MM.1S (cell line): Measurements from ENCODE around the gene AQP5.

Experiments
- DNase-seq: peaks from one replicate; pipeline ENCODE4 v3.0.0-alpha.2; 2015
- H2AFZ ChIP-seq: fragments of 300-600 bp; sonication (generic); 2 replicates; pipeline ENCODE4 v1.6.0; 2016; ENCODE audit warnings: antibody characterized with exemption, low read length
- H3F3A ChIP-seq: fragments of 300-600 bp; sonication (generic); 2 replicates; pipeline ENCODE4 v1.6.1; 2016; ENCODE audit warnings: mild to moderate bottlenecking, antibody characterized with exemption, low read length, moderate library complexity, mixed read lengths; ENCODE audit not compliant: insufficient read depth
- H3K27ac ChIP-seq: fragments of 300-600 bp; sonication (generic); 2 replicates; pipeline ENCODE4 v1.5.1; 2016; ENCODE audit warnings: mild to moderate bottlenecking, low read length
- H3K27me3 ChIP-seq: fragments of 300-600 bp; sonication (generic); replicated peaks from 2 replicates; pipeline ENCODE4 v1.6.0; 2016; ENCODE audit warnings: low read length; ENCODE audit not compliant: insufficient read depth
- H3K36me3 ChIP-seq: fragments of 300-600 bp; sonication (generic); replicated peaks from 2 replicates; pipeline ENCODE4 v1.6.1; 2016; ENCODE audit warnings: mild to moderate bottlenecking, low read length, mixed read lengths; ENCODE audit not compliant: insufficient read depth
- H3K4me1 ChIP-seq: fragments of 300-600 bp; sonication (generic); 2 replicates; pipeline ENCODE4 v1.6.1; 2016; ENCODE audit warnings: low read length, mixed read lengths
- H3K4me2 ChIP-seq: fragments of 300-600 bp; sonication (generic); 2 replicates; pipeline ENCODE4 v1.6.0; 2016; ENCODE audit warnings: low read depth, low read length
- H3K4me3 ChIP-seq: fragments of 300-600 bp; sonication (generic); 2 replicates; pipeline ENCODE4 v1.5.1; 2016; ENCODE audit warnings: low read length, mixed read lengths
- H3K79me2 ChIP-seq: fragments of 300-600 bp; sonication (generic); 2 replicates; pipeline ENCODE4 v1.6.1; 2016; ENCODE audit warnings: mixed run types, low read length, mixed read lengths
- H3K9ac ChIP-seq: fragments of 300-600 bp; sonication (generic); 2 replicates; pipeline ENCODE4 v1.6.1; 2016; ENCODE audit warnings: low read length, mixed read lengths
- H3K9me2 ChIP-seq: fragments of 300-600 bp; sonication (generic); replicated peaks from 2 replicates; pipeline ENCODE4 v1.6.1; 2016; ENCODE audit warnings: mild to moderate bottlenecking, low read length, mixed read lengths; ENCODE audit not compliant: insufficient read depth
- H3K9me3 ChIP-seq: fragments of 300-600 bp; sonication (generic); replicated peaks from 2 replicates; pipeline ENCODE4 v1.6.1; 2016; ENCODE audit warnings: mild to moderate bottlenecking, low read length, mixed read lengths; ENCODE audit not compliant: insufficient read depth
- H4K20me1 ChIP-seq: fragments of 300-600 bp; sonication (generic); 2 replicates; pipeline ENCODE4 v1.6.1; 2016; ENCODE audit warnings: mild to moderate bottlenecking, low read length, moderate library complexity, mixed read lengths; ENCODE audit not compliant: insufficient read depth
- EZH2 ChIP-seq: fragments of 300-600 bp; sonication (generic); optimal IDR thresholded peaks from 2 replicates; pipeline ENCODE3; 2017; ENCODE audit warnings: low read depth, mild to moderate bottlenecking, antibody characterized with exemption, low read length, mixed read lengths
- EZH2phosphoT487 ChIP-seq: fragments of 300-600 bp; sonication (generic); IDR thresholded peaks from 2 replicates; pipeline ENCODE4 v1.6.1; 2018; ENCODE audit warnings: antibody characterized with exemption, low read length
- TF ChIP-seq, protein P1 (sequence below): fragments of 300-600 bp; sonication (generic); IDR thresholded peaks from 2 replicates; pipeline ENCODE4 v1.5.1; 2016; ENCODE audit warnings: antibody characterized with exemption, low read length, mixed read lengths

AQP5 gene

DNA sequence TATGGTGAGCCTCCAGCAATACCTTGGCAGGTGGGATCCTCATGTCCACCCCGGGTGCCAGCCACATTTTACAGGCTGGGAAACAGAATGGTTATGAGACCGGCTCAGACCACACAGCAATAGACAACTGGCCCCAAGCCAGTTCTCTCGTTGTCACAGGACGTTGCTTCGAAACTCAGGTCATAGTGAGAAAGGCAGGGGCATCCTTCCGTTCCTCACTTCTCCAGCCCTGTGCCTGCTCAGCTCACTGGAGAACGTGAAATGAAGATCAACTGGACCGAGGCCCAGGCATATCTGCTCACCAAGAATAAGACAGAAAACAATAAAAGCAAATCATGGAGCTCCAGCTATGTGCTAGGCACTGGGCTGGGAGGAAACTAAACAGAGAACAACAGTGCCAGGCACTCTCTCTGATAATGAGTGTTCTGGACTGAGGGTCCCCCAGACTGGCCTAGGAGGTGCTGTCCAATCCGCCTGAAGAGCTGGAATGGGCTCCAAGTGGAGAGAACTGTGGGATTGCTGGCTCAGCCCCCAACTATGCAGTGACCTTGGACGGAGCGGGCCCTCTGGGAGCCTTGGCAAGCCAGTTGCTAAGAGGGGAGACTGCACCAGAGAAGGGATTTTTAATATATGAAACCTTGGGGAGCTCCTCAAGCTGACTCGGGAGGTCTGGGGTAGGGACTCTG, 39.2 kb upstream of the AQP5 start:
- no peaks in the 10 kb centered on the region for H3F3A ChIP-seq
- no peaks in the 10 kb centered on the region for H3K36me3 ChIP-seq
- 0 out of 2 replicates have a peak overlapping the region, but pooled peaks have one; percentile 42 for H2AFZ ChIP-seq
- H3K9me3 ChIP-seq: no peaks in the 10 kb centered on the region
- H3K27me3 ChIP-seq: no peaks in the 10 kb centered on the region
- no peak overlapping the region for H3K4me3 ChIP-seq
- no peaks in the 10 kb centered on the region for H4K20me1 ChIP-seq
- TF ChIP-seq EZH2: no peak
- TF ChIP-seq EZH2phosphoT487: no peak
- TF ChIP-seq, protein P1, sequence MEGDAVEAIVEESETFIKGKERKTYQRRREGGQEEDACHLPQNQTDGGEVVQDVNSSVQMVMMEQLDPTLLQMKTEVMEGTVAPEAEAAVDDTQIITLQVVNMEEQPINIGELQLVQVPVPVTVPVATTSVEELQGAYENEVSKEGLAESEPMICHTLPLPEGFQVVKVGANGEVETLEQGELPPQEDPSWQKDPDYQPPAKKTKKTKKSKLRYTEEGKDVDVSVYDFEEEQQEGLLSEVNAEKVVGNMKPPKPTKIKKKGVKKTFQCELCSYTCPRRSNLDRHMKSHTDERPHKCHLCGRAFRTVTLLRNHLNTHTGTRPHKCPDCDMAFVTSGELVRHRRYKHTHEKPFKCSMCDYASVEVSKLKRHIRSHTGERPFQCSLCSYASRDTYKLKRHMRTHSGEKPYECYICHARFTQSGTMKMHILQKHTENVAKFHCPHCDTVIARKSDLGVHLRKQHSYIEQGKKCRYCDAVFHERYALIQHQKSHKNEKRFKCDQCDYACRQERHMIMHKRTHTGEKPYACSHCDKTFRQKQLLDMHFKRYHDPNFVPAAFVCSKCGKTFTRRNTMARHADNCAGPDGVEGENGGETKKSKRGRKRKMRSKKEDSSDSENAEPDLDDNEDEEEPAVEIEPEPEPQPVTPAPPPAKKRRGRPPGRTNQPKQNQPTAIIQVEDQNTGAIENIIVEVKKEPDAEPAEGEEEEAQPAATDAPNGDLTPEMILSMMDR: no peak
- H3K27ac ChIP-seq: no peak overlapping the region
- no peak for DNase-seq
- H3K9me2 ChIP-seq: no peaks in the 10 kb centered on the region
- no peaks in the 10 kb centered on the region for H3K4me1 ChIP-seq
- H3K79me2 ChIP-seq: no peaks in the 10 kb centered on the region
- no peak overlapping the region for H3K9ac ChIP-seq
- H3K4me2 ChIP-seq: no peak overlapping the region

DNA sequence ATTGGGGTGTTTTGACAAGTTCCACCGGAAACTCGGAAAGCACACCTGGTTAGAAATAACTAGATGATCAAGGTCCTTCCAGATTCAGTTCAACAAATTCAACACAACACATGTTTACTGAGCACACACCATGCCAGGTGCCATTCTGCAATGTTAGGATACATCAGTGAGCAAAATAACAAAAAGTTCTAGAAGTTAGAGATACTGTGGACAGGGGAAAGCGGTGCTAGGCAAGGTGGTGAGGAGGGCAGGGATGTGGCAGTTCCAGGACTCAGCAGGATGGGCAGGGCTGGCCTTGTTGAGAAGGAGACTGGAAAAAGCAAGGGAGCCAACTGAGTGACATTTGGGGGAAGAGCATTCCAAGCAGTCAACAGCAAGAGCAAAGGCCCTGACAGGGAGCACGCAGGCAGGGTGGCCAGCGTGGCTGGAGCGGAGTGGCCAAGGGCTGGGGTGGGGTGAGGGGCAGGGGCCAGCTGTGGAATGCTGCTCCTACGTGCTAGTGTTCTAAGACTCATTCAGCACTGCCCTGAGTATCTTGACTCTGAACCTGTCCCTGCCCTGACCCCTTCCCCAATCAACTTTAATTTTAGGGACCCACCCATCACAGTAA, 38.5 kb upstream of the AQP5 start:
- Histone ChIP-seq H3K4me1 (no peaks in the 10 kb centered on the region), H4K20me1 (no peaks in the 10 kb centered on the region), H3K9me3 (no peaks in the 10 kb centered on the region), H3K4me2 (no peak overlapping the region), H3K36me3 (no peaks in the 10 kb centered on the region), H3K27ac (no peak overlapping the region), H3K27me3 (no peaks in the 10 kb centered on the region), H3F3A (no peaks in the 10 kb centered on the region), H3K4me3 (no peak overlapping the region), H3K79me2 (no peaks in the 10 kb centered on the region), H3K9ac (no peak overlapping the region), H3K9me2 (no peaks in the 10 kb centered on the region), H2AFZ (0 out of 2 replicates have a peak overlapping the region, but pooled peaks have one; percentile 42)
- TF ChIP-seq EZH2phosphoT487: no peak
- DNase-seq: no peak

DNA sequence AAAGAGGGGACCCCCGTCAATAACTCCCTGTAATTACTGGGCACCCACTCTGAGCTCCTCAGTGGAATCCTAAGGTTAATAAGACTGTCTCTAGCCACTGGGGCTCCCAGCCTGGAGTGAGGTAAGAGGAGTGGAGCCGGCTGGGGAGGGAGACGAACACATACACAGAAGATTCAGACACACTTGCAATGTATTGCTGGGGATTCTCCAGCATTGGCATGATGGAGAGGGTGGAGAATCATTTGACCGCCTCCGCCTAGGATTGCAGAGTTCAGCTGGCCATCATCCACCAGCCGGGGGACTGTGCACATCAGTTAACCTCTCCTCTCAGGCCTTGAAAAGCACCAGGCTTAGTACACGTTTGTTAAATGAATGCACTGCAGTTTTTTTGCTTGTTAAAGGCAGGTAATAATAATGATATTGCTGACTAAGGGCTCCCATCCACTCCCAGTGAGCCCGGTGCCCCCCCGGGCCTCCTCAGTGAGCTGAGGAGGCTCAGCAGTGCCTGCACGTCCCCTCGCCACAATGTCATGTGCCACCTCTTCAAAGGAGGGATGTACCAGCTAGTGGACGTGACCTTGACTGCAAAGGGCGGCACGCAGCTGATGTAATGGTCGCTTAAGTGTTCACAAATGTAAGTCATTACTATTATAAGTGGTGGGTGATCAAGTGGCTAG, 37.7 kb upstream of the AQP5 start:
- H3K9me3 ChIP-seq: no peaks in the 10 kb centered on the region

More for the DNA sequence above, 37.7 kb upstream of the AQP5 start:
- no peak for TF ChIP-seq EZH2
- no peak for TF ChIP-seq EZH2phosphoT487
- TF ChIP-seq, protein P1: no peak
- no peak overlapping the region for H3K27ac ChIP-seq
- H3F3A ChIP-seq: no peaks in the 10 kb centered on the region
- no peaks in the 10 kb centered on the region for H4K20me1 ChIP-seq
- no peaks in the 10 kb centered on the region for H3K4me1 ChIP-seq
- H3K36me3 ChIP-seq: no peaks in the 10 kb centered on the region
- DNase-seq: no peak
- no peak overlapping the region for H3K4me2 ChIP-seq
- H3K4me3 ChIP-seq: no peak overlapping the region
- H3K79me2 ChIP-seq: no peaks in the 10 kb centered on the region
- no peak overlapping the region for H3K9ac ChIP-seq
- H3K27me3 ChIP-seq: no peaks in the 10 kb centered on the region
- no peaks in the 10 kb centered on the region for H3K9me2 ChIP-seq
- H2AFZ ChIP-seq: no peak overlapping the region
